HG03175 (cell line): ENCODE data around the gene TOP2B.

ENCODE experiments used
- ATAC-seq: cut with Tn5 transposase; IDR thresholded peaks from one replicate; pipeline ENCODE4 v1.9.1; 2021; ENCODE audit warnings: mild to moderate bottlenecking, moderate library complexity; ENCODE audit not compliant: unreplicated experiment

TOP2B gene

GRCh38 chr3:25585361-25586166, 79.1 kb downstream of the TOP2B start:
- no peak for ATAC-seq

- ATAC-seq: no peak
Observed at GRCh38 chr3:25584011-25584789, 80.5 kb downstream of the TOP2B start.

DNA sequence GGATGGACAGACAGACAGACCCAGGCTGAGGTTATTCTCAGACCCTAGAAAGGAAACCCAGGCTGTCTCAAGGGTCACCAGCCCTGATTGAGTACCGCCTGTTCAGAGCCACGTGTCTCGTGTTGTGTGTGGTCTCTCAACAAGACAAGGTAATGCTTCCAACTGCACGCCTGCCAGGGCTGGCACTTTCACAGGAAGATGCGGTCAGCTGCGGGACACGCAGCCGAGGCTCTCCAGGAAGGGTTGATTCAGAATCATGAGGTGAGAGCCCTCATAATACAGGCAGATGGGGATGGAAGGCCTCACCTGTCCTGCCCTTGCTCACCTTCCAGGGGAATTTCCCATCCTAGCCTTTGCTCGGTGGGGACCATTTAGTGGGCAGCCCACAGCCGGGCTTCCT, 81.4 kb downstream of the TOP2B start:
- no peak for ATAC-seq

DNA sequence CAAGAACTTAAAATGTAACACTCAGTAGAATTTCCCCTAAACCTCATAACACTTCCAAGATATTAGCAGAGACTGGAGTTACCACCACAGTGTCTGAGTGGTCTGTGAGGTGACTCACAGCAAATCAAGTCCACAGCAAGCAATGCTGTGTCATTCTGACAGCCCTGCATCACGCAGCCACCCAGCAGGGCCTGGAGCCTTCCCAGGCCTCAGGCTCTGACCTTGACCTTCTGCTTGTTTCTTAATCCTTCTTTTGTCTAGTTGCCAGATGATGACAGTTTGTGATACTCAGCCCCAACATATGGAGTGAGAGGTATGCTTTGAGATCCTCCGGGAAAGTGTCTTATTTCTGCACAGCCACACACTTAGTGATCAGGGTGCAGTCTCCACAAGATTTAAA, 82.5 kb downstream of the TOP2B start:
- ATAC-seq: no peak

DNA sequence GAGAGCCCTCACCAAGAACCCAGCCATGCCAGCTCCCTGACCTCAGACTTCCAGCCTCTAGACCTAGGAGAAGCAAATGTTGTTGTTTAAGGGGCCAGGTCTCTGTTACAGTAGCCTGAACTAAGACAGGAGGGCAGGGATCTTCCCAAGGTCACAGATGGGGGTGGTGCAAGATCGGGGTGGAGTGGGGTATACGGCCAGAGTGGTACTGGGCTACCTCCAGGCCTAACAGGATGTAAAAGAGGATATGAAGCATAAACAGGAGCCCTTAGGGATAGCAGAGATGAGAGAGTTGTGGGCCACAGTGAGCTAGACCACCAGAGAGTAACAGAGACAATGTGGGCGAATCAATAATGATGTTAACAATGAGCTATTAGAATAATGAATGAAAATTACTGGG, 82.9 kb downstream of the TOP2B start:
- ATAC-seq: no peak

GRCh38 chr3:25581335-25581734, 83.4 kb downstream of the TOP2B start:
- no peak for ATAC-seq

DNA sequence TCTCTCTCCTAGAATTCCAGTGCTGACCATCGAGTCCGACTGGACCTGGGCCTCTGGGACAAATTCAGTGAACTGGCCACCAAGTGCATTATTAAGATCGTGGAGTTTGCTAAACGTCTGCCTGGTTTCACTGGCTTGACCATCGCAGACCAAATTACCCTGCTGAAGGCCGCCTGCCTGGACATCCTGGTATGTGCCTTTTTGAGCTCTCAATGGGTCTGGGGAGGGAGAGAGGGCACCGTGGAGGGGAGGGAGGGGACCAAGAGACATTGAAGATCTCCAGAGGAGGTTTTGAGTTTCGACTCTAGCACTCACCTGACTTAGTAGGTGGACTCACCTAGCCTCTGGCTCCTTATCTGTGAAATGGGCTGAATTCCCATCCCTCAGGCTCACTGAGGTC, 84.2 kb downstream of the TOP2B start:
- ATAC-seq: no peak

DNA sequence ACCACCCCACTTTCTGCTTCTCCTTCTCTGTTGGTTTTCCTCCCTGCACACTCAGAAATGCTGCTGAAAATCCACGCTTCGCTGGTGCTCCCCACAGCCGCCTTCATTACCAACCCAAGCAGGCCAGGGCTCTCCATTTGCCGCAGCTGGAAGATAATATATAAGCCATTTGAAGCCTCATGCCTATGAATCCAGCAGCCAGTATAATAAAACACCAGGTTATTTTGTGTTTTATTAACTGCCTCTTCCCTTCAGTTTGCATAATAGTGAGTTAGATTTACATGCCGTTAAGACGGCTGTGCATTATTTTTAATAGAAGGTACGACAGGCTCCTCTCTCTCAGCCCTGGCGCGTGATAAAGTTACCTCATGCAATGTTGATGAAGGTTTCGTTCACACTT, 86.6 kb downstream of the TOP2B start:
- ATAC-seq: no peak

- ATAC-seq: no peak
Observed at GRCh38 chr3:25576831-25577454, 87.8 kb downstream of the TOP2B start.

- ATAC-seq: no peak
Observed at GRCh38 chr3:25576146-25576545, 88.6 kb downstream of the TOP2B start.

GRCh38 chr3:25575001-25575400, 89.7 kb downstream of the TOP2B start:
- ATAC-seq: no peak

DNA sequence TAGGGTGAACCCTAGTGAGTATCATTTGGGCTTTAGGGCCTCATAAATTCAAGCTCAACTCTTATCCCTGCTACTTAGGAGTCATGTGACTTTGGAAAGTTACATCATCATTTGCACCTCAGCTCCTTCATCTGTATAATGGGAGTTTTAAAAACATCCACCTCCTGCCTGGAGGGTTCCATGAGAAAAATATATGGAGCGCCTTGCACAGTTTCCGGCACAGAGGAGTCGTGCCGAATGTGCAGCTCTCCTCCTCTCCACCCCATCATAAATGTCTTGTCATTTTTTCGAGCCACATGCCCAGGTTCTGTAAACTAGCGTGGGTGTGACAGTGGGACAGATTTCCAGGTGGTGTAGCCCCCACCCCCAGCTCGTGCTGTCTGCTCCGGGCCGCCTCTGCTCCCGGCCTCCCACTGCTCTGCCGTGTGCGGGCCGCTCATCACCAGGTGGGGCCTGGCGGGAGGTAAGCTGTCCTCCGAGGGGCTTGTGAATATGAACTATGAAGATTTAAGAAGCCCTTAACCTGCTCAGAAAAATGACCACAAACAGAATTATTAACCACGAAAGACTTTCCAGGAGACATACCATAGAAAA, 90.4 kb downstream of the TOP2B start:
- ATAC-seq: no peak

DNA sequence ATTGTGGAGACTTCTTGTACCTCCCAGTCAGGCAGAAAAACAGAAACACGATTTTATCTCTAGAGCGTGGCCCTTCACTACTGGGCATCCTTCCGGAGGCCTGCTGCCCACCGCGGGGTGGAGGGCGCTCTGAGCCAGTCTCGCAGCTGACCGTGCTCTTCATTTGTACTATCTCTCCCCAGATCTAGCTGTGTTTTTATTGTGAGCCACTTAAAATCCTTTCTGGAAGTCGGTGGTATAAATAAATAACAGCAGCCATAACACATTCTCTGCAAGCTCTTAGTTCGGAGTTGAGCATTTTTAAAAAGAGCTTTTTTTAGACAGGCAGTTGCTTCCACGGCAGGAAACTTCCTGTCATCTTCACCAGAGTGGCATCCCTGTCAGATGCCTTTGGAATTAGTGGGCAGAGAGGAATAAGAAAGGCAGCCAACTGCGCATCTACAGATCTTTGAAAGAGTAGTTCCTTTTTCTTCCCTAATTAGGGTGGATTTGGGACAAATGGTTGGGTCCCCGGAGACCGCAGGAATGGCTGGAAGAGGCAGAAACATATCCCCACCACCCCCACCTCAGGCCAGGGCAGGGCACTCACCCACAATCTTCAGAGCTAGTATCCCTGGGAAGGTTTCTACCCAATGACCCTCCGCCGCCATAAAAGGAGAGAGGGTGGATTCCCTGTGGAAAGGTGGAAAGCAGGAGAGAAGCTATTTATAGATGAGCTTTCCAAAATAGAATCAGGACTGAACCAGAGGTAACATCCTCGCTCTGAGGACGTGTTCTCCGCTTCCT, 91.1 kb downstream of the TOP2B start:
- no peak for ATAC-seq

GRCh38 chr3:25572919-25573385, 91.8 kb downstream of the TOP2B start:
- no peak for ATAC-seq

DNA sequence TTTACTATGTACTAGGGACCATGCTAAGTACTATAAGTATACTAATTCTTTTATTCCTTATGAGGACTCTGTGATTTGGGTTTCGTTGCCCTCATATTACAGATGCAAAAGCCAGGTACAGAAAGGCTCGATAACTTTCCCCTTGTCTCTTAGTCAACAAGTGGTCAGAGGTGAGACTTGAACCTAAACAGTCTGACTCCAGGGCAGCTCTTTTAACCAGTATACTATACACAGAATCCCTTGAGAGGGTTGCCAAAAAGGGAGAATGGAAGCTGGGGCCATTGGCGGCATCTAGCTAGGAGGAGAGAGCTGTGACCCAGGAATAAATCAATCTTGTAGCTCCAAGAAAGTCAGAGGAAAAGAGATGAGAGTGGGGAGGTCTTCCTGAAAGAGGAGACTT, 92.4 kb downstream of the TOP2B start:
- ATAC-seq: no peak

- ATAC-seq: no peak
Observed at GRCh38 chr3:25571285-25571684, 93.4 kb downstream of the TOP2B start.

- no peak for ATAC-seq
Observed at GRCh38 chr3:25568525-25569078, 96.1 kb downstream of the TOP2B start.

GRCh38 chr3:25567806-25568524, 96.7 kb downstream of the TOP2B start:
- no peak for ATAC-seq

GRCh38 chr3:25567388-25567787, 97.3 kb downstream of the TOP2B start:
- no peak for ATAC-seq
